Activated naive CD4-positive, alpha-beta T cell treated with anti-CD3 and anti-CD28 coated beads for 36 hours (primary cell): ENCODE measurements around the gene CADM1. TPM values are rescaled to one million over a fixed set of nuclear protein-coding genes. Genes with fewer than 3 reads are reported as not detected.

Source experiments
- CTCF ChIA-PET: fragments of 350-600 bp; sonication (Branson Sonifier 250); formaldehyde crosslinking; loops from one replicate; lab custom pipeline; 2021; ENCODE audit warnings: antibody characterized with exemption; lab: Charles Lee
- DNase-seq: peaks from one replicate; pipeline ENCODE4 v3.0.0-alpha.2; 2020
- H3K27ac Mint-ChIP-seq: one replicate; pipeline ENCODE4 v1.8.0; 2021; ENCODE audit warnings: mild to moderate bottlenecking, mixed read lengths
- H3K27me3 Mint-ChIP-seq: one replicate; pipeline ENCODE4 v1.8.0; 2021; ENCODE audit warnings: low read depth, mixed read lengths
- H3K36me3 Mint-ChIP-seq: one replicate; pipeline ENCODE4 v1.8.0; 2021; ENCODE audit warnings: low read depth, mixed read lengths
- H3K4me1 Mint-ChIP-seq: one replicate; pipeline ENCODE4 v1.8.0; 2021; ENCODE audit warnings: low read depth, mixed read lengths
- H3K4me3 Mint-ChIP-seq: one replicate; pipeline ENCODE4 v1.8.0; 2021; ENCODE audit warnings: mild to moderate bottlenecking, moderate library complexity, mixed read lengths
- H3K9me3 Mint-ChIP-seq: one replicate; pipeline ENCODE4 v1.8.0; 2021; ENCODE audit warnings: mixed read lengths
- intact Hi-C: fragments of 100-400 bp; cut with micrococcal nuclease; formaldehyde crosslinking; loops from one replicate; pipeline ENCODE4 v1.15.1; 2023
- total RNA-seq, 2 experiments: library from RNA; stranded (reverse); gene quantifications; one replicate each; pipeline ENCODE4 v1.2.3, GENCODE V29; 2021

The CADM1 gene
- total RNA-seq, 2 experiments from 2014 or later: 0.24 TPM; not detected in 1

DNA sequence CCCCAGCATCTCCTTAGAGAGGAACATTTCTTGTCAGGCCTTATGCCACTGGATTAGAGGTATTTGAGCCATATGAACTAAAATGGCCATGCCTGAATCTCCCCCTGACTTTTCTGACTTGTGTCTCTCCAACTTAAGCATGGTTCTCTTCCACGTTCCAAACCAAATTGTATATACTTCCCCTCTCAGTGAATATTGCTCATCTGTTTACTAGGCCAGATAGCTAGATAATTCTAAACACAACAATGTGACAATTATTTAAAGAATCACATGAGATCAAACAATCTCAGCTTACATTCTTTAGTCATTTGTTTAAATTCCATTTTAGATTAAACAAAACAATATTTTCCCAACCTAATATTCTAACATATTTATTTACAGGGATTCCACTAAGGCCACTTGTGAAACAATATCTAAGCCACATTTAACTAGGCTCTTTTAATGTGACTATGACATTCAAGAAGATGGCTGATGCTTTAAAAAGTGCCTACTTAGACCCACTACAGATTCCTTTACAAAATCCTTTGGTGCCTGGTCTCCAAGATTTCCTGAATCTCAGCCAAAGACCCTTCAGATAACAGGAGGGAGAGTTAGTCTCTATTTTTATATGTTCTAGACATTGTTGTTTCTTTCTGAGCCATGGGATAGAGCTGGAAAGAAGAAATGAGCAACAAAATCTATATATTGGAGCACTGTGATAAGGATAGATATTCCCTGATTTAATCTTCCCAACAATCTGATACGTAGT lies 105.7 kb downstream of the CADM1 start:
- H3K4me3 Mint-ChIP-seq: no peak overlapping the region
- DNase-seq: no peak
- no peaks in the 10 kb centered on the region for H3K27me3 Mint-ChIP-seq
- no peaks in the 10 kb centered on the region for H3K36me3 Mint-ChIP-seq
- no peaks in the 10 kb centered on the region for H3K9me3 Mint-ChIP-seq
- CTCF ChIA-PET: no interaction called here
- intact Hi-C loops: no loop called here
- no peaks in the 10 kb centered on the region for H3K4me1 Mint-ChIP-seq
- no peak overlapping the region for H3K27ac Mint-ChIP-seq

DNA sequence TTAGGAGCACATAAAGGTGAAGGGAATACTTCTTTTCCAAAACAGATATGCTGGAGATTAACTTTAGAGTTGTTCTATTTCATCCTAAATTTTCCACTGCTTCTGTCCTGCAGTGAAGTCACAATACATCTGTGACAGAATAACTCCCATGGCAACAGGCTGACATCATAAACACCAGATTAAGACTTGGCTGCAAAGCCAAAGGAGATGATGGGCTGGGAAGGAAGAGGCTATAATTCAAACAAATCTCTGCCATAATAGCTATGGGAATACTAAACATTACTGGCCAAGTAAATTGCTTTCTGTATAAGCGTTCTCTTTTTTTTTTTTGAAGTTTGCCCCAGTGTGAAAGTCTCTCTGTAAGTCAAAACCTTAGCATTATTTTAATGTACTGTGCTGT lies 107.7 kb downstream of the CADM1 start:
- no peak for DNase-seq
- Mint-ChIP-seq H3K9me3 (no peaks in the 10 kb centered on the region), H3K4me1 (no peaks in the 10 kb centered on the region), H3K36me3 (no peaks in the 10 kb centered on the region), H3K27ac (no peak overlapping the region), H3K4me3 (no peak overlapping the region), H3K27me3 (no peaks in the 10 kb centered on the region)
- intact Hi-C loops: no loop called here
- CTCF ChIA-PET: no interaction called here

- Mint-ChIP-seq H3K36me3 (no peaks in the 10 kb centered on the region), H3K27me3 (peaks cover under 1% of the 10 kb centered on the region), H3K9me3 (no peaks in the 10 kb centered on the region), H3K4me1 (no peaks in the 10 kb centered on the region), H3K4me3 (no peak overlapping the region), H3K27ac (no peak overlapping the region)
- no peak for DNase-seq
- intact Hi-C loops: no loop called here
- CTCF ChIA-PET: interaction anchor here (0.6 kb wide), 1 partner anchor 250 kb away, joined by 7 read pairs; no protein-coding TSS in a partner anchor
Observed at GRCh38 chr11:115393950-115394349, 110.3 kb downstream of the CADM1 start.

- H3K27me3 Mint-ChIP-seq: peaks cover 4% of the 10 kb centered on the region
- no peak overlapping the region for H3K27ac Mint-ChIP-seq
- CTCF ChIA-PET: no interaction called here
- no peaks in the 10 kb centered on the region for H3K4me1 Mint-ChIP-seq
- intact Hi-C loops: no loop called here
- no peak for DNase-seq
- H3K9me3 Mint-ChIP-seq: no peaks in the 10 kb centered on the region
- H3K36me3 Mint-ChIP-seq: no peaks in the 10 kb centered on the region
- H3K4me3 Mint-ChIP-seq: no peak overlapping the region
Observed at GRCh38 chr11:115391598-115391997, 112.6 kb downstream of the CADM1 start.

GRCh38 chr11:115391160-115391559 lies 113.1 kb downstream of the CADM1 start:
- Mint-ChIP-seq H3K36me3 (no peaks in the 10 kb centered on the region), H3K9me3 (no peaks in the 10 kb centered on the region), H3K27me3 (peaks cover 4% of the 10 kb centered on the region), H3K4me1 (no peaks in the 10 kb centered on the region), H3K27ac (no peak overlapping the region), H3K4me3 (no peak overlapping the region)
- no peak for DNase-seq
- intact Hi-C loops: no loop called here
- CTCF ChIA-PET: no interaction called here

GRCh38 chr11:115390441-115390840 lies 113.8 kb downstream of the CADM1 start:
- Mint-ChIP-seq H3K4me1 (no peaks in the 10 kb centered on the region), H3K36me3 (no peaks in the 10 kb centered on the region)
- CTCF ChIA-PET: no interaction called here

GRCh38 chr11:115389790-115390189 lies 114.4 kb downstream of the CADM1 start:
- Mint-ChIP-seq H3K4me1 (no peaks in the 10 kb centered on the region), H3K27ac (no peak overlapping the region), H3K9me3 (no peaks in the 10 kb centered on the region), H3K36me3 (no peaks in the 10 kb centered on the region), H3K27me3 (peaks cover 6% of the 10 kb centered on the region), H3K4me3 (no peak overlapping the region)
- CTCF ChIA-PET: interaction anchor here (0.9 kb wide), 1 partner anchor 63 kb away, joined by 3 read pairs; no protein-coding TSS in a partner anchor
- intact Hi-C loops: no loop called here
- no peak for DNase-seq

More at GRCh38 chr11:115390441-115390840, 113.8 kb downstream of the CADM1 start:
- H3K27me3 Mint-ChIP-seq: peaks cover 6% of the 10 kb centered on the region
- no peak for DNase-seq
- intact Hi-C loops: no loop called here
- no peaks in the 10 kb centered on the region for H3K9me3 Mint-ChIP-seq
- no peak overlapping the region for H3K4me3 Mint-ChIP-seq
- no peak overlapping the region for H3K27ac Mint-ChIP-seq

DNA sequence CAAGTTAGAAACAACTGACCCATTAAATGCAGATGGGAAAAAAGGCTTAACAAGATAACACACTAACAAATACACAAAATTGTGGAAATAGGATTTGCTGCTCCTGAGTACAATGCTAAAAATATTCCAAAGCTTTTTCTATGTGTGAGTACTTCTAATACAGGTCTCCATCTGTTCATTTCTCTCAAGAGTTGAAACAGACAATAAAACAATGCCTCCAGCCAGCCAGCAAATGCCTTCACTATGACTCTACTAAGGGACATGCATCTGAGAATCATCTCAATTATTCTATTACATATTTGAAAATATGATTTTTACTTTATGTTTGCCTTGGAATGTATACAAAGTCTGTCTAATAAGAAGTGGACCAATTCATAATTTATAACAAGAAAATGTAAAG lies 119.0 kb downstream of the CADM1 start:
- no peaks in the 10 kb centered on the region for H3K9me3 Mint-ChIP-seq
- no peaks in the 10 kb centered on the region for H3K36me3 Mint-ChIP-seq
- H3K27me3 Mint-ChIP-seq: peaks cover 6% of the 10 kb centered on the region
- no peak overlapping the region for H3K4me3 Mint-ChIP-seq
- CTCF ChIA-PET: no interaction called here
- no peaks in the 10 kb centered on the region for H3K4me1 Mint-ChIP-seq
- intact Hi-C loops: no loop called here
- no peak overlapping the region for H3K27ac Mint-ChIP-seq
- no peak for DNase-seq

DNA sequence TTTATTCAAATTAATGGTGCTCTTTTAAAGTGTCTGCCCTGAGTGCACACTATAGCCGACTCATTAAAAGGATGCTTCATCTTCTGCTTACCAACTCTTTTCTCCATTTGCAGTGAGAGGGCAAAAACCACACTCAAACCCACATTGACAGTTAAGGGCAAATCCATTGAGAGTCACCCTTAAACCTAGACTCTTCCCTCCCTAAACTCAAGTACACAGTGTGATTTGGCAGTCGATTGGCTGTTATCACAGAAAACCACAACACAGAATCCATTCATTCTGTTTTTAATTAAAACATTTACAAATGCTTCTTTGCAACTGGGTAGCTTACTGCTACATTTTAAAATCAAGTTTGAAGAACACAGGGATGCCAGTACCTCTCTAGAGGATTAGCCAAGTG lies 120.0 kb downstream of the CADM1 start:
- H3K27ac Mint-ChIP-seq: no peak overlapping the region
- peaks cover 6% of the 10 kb centered on the region for H3K27me3 Mint-ChIP-seq
- H3K36me3 Mint-ChIP-seq: no peaks in the 10 kb centered on the region
- DNase-seq: no peak
- H3K4me1 Mint-ChIP-seq: no peaks in the 10 kb centered on the region
- H3K9me3 Mint-ChIP-seq: no peaks in the 10 kb centered on the region
- H3K4me3 Mint-ChIP-seq: no peak overlapping the region
- intact Hi-C loops: no loop called here
- CTCF ChIA-PET: no interaction called here

- DNase-seq: no peak
- CTCF ChIA-PET: no interaction called here
- H3K4me1 Mint-ChIP-seq: no peaks in the 10 kb centered on the region
- no peak overlapping the region for H3K4me3 Mint-ChIP-seq
- no peak overlapping the region for H3K27ac Mint-ChIP-seq
- H3K36me3 Mint-ChIP-seq: no peaks in the 10 kb centered on the region
- peaks cover 2% of the 10 kb centered on the region for H3K27me3 Mint-ChIP-seq
- intact Hi-C loops: no loop called here
- H3K9me3 Mint-ChIP-seq: no peaks in the 10 kb centered on the region
Observed at GRCh38 chr11:115383431-115383830, 120.8 kb downstream of the CADM1 start.

DNA sequence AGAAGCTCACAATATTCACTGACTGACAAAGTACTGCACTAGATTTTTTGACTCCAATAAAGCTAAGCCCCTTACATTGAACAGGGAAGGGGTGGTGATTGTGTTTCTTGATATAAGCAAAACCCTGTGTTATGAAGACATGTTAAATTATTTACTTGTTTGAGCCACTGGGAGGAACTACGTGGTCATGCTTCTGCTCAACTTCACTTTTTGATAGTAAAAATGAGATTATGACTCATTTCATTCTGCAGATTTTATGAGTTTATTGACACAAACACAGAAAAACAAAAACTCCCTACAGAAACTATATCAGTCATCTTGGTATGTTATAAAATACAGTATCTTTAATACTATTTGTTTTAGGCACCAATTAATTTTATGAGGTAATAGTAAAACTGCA lies 124.7 kb downstream of the CADM1 start:
- no peaks in the 10 kb centered on the region for H3K9me3 Mint-ChIP-seq
- no peaks in the 10 kb centered on the region for H3K27me3 Mint-ChIP-seq
- no peak overlapping the region for H3K4me3 Mint-ChIP-seq
- no peaks in the 10 kb centered on the region for H3K4me1 Mint-ChIP-seq
- no peak overlapping the region for H3K27ac Mint-ChIP-seq
- CTCF ChIA-PET: no interaction called here
- H3K36me3 Mint-ChIP-seq: no peaks in the 10 kb centered on the region
- DNase-seq: no peak
- intact Hi-C loops: no loop called here

DNA sequence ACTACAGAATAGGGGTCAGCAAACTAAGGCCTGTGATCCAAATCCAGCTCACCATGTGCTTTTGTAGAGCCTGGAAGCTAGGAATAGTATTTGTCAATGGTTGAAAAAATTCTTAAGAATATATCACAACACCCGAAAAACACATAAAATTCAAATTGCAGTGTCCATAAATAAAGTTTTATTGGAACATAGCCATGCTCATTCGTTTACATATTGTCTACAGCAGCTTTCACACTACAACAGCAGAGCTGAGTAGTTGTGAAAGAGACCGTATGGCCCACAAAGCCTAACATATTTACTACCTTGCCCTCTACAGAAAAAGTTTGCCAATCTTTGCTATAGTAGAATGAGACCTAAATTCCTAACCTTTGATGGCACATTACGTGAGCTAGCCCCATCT lies 125.7 kb downstream of the CADM1 start:
- Mint-ChIP-seq H3K9me3 (no peaks in the 10 kb centered on the region), H3K4me1 (no peaks in the 10 kb centered on the region), H3K4me3 (no peak overlapping the region), H3K36me3 (no peaks in the 10 kb centered on the region), H3K27ac (no peak overlapping the region), H3K27me3 (no peaks in the 10 kb centered on the region)
- no peak for DNase-seq
- intact Hi-C loops: no loop called here
- CTCF ChIA-PET: no interaction called here

GRCh38 chr11:115377882-115378296 lies 126.3 kb downstream of the CADM1 start:
- Mint-ChIP-seq H3K4me1 (no peaks in the 10 kb centered on the region), H3K36me3 (no peaks in the 10 kb centered on the region), H3K9me3 (no peaks in the 10 kb centered on the region), H3K27ac (no peak overlapping the region), H3K4me3 (no peak overlapping the region), H3K27me3 (no peaks in the 10 kb centered on the region)
- CTCF ChIA-PET: interaction anchor here (0.6 kb wide), 1 partner anchor 869 kb away, joined by 3 read pairs; no protein-coding TSS in a partner anchor
- no peak for DNase-seq
- intact Hi-C loops: no loop called here
